ENCODE measurements around the gene SLIT1.

The SLIT1 gene

DNA sequence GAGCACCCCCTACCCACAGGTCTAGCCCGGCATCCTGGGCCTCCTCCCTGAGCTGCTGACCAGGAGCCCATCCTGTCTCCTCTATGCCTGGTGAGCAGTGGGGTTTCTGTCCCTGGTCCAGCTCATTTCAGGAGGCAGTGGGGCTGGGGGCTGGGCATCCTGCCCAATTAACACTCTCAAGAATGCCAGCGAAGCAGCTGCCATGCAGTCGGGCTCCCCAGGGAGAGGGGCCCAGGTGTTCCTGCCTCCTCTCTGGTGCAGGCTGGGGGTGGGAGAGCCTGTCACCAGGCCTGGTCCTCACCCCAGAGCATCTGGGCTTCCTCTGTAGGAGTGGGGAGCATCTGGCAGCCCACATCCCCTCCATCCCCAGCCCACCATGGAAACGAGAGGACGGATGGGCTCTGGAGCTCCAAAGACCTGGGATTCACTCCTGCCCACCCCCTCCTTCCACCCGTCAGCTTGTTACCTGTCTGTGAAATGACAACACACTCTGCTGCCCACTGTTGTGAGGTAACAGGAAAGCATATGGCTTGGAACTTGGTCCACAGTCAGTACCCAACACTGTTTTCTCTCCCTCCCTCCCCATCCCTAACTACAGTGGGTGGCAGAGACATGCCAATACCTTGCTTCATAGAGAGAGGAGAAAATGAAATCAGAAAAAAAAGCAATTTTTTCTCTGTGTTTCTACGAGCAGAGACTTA, 69.1 kb downstream of the SLIT1 start:
- DNase-seq (ENCODE audit: low read depth in 3 of 3, low spot score in 1 of 3): no peak

DNA sequence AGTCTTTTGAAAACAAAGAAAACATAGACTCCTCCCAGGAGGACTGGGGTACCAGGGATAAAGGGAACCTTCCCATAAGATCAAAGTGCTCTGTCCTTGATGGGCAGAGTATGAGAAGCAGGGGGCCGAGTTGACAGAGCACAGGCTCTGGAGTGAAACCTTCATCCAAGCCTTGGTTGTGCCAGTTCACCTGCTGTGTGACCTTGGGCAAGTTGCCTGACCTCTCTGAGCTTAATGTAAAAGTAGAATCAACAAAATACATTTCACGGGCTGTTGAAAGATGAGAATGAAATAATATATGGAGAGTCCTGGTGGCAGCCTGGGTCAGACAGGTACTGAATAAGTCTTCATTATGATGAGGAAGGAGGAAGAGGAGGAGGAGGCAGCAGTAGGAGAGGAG, 69.9 kb downstream of the SLIT1 start:
- no peak for DNase-seq (ENCODE audit: low read depth in 3 of 3, low spot score in 1 of 3)

GRCh38 chr10:97111615-97112014, 74.1 kb downstream of the SLIT1 start:
- no peak for DNase-seq (ENCODE audit: low read depth in 3 of 3, low spot score in 1 of 3)

- no peak for DNase-seq (ENCODE audit: low read depth in 3 of 3, low spot score in 1 of 3)
These were observed 76.2 kb downstream of the SLIT1 start for GRCh38 chr10:97109547-97109946.

DNA sequence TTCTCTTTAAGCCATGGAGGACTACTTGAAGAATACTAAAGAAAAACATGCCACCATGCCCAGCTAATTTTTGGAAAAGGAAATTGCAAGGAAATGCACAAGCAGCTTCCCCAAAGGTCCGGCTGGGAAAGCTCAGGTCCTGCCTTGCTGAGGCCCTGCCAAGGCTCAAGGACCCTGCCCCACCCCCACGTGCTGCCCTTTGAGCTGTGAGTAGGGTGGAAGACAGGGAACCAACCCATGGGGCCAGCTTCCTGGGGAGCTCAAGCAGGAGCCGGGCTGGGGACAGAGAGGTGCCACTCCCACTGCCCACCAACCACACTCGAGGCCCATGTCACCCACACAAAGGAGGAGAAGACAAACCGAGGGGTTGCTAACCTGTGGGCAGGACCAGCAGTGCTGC, 78.2 kb downstream of the SLIT1 start:
- no peak for DNase-seq (ENCODE audit: low read depth in 3 of 3, low spot score in 1 of 3)

DNA sequence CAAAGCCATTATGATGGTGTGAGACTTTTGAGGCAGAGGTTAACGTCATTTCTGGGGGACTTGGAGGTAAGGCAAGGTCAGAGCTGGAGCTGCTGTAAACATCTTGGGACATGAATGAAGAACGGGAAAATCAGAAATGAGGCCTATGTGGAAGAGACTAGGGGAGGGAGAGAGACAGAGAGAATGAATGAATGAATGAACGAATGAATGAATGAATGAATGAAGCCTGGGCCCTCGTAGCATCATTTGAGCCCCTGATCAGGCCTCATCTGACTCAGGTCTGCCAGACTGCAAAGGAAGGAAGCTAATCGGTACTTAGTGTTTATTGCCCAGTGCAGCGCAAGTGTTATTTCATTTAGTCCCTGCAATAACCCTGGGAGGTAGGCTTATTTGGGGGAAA, 79.6 kb downstream of the SLIT1 start:
- DNase-seq (ENCODE audit: low read depth in 3 of 3, low spot score in 1 of 3): no peak

DNA sequence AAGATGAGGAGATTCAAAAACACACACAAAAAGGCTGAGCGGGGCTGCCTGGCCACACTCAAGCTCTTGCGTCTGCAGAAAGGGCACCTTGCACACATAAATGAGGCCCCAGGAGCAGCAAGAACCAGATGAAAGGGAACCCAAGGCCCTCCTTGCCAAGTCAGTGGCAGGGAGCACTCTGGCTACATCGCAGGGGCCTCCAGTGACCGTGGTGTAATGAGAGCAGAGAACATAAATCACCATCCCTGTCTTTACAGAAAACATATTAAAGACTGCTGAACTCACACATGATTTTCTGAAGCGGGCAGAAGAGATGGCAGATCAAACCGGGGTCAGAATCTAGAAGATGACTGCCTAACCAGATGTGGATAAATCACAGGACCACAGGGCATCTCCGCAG, 80.5 kb downstream of the SLIT1 start:
- no peak for DNase-seq (ENCODE audit: low read depth in 3 of 3, low spot score in 1 of 3)

- DNase-seq (ENCODE audit: low read depth in 3 of 3, low spot score in 1 of 3): no peak
These were observed 82.3 kb downstream of the SLIT1 start for GRCh38 chr10:97103316-97104080.

DNA sequence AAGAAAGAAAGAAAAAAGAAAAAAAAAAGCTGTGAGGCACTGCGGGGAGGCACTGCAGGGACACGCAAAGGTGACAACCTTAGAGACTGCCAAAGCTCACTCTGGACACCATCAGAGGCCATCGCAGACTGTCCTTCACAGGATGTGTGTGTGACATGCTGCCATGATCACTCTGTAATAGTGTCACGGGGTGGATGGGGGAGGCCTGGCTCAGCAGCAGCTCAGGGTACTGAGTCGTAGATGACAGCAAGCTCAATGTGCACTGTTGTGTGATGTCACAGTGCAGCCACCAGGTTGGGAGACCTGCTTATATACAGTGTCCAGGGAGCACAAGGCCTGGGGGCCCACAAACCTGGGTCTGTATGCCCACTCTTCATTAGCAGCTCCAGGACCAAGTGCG, 83.3 kb downstream of the SLIT1 start:
- no peak for DNase-seq (ENCODE audit: low read depth in 3 of 3, low spot score in 1 of 3)

DNA sequence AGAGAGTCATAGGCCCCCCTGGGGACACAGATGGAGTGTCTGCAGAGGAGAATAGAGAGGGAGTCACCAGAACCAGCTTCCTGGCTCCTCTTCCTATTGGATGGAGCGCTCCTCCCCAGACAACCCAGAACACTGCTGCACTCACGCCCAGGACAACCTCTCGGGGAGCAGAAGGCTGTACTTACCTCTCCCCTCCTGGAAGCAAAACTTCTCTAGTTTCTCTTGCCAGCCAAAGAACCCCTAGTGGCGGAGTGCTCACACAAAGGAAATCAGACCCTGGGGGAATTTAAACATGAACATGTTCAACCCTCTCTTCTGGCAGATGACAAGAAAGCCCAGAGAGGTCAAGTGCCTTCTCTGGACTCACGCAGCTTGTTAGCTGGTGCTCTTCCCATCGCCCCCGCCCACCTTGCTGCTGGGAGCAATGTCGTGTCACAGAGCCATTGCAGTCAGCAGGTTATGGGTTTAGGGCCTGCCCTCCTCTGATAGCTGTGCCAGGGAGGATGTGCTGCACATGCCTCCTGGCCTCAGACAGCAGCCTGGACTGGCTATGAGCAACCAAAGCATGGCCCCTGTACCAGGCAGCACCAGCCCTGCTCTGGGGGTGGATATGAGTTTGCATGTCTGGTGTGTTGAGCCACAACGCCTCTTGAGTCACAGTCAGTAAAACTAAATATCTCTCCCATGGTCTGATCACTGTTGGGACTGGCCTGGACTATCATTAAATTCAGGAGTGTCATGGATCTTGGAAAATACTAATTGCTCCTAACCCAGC, 84.4 kb downstream of the SLIT1 start:
- no peak for DNase-seq (ENCODE audit: low read depth in 3 of 3, low spot score in 1 of 3)

GRCh38 chr10:97100657-97101056, 85.1 kb downstream of the SLIT1 start:
- DNase-seq (ENCODE audit: low read depth in 3 of 3, low spot score in 1 of 3): no peak

- no peak for DNase-seq (ENCODE audit: low read depth in 3 of 3, low spot score in 1 of 3)
These were observed 85.9 kb downstream of the SLIT1 start for GRCh38 chr10:97099868-97100267.

- DNase-seq (ENCODE audit: low read depth in 3 of 3, low spot score in 1 of 3): no peak
These were observed 86.7 kb downstream of the SLIT1 start for GRCh38 chr10:97099089-97099488.

GRCh38 chr10:97097084-97097433, 88.7 kb downstream of the SLIT1 start:
- DNase-seq (ENCODE audit: low read depth in 3 of 3, low spot score in 1 of 3): no peak

- DNase-seq (ENCODE audit: low read depth in 3 of 3, low spot score in 1 of 3): no peak
These were observed 89.3 kb downstream of the SLIT1 start for GRCh38 chr10:97096261-97097083.

- no peak for DNase-seq (ENCODE audit: low read depth in 3 of 3, low spot score in 1 of 3)
These were observed 90.0 kb downstream of the SLIT1 start for GRCh38 chr10:97095701-97096260.

DNA sequence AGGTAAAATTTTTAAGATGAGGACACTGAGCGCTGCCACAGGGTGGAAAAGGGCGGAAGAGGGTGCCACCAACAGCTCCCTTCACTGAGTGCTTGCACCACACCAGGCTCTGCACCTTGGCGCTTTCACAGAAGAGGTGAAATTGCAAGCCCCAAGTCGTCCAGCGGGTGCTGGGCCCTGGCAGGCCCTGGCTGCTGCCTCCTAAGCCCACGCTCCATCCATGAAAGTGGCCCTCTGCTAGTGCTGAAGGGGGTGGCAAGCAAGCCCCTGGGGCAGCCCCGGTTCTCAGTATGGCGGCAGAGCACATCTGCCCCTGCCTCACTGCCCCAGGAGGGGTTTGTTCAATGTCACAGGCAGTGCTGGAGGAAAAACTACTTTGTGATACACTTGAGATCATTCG, 95.1 kb downstream of the SLIT1 start:
- DNase-seq (ENCODE audit: low read depth in 3 of 3, low spot score in 1 of 3): no peak

GRCh38 chr10:97090035-97090434, 95.7 kb downstream of the SLIT1 start:
- no peak for DNase-seq (ENCODE audit: low read depth in 3 of 3, low spot score in 1 of 3)

- DNase-seq (ENCODE audit: low read depth in 3 of 3, low spot score in 1 of 3): no peak
These were observed 96.4 kb downstream of the SLIT1 start for GRCh38 chr10:97089209-97089870.

- DNase-seq (ENCODE audit: low read depth in 3 of 3, low spot score in 1 of 3): no peak
These were observed 98.5 kb downstream of the SLIT1 start for GRCh38 chr10:97087296-97087695.
